Activated CD4-positive, alpha-beta T cell treated with anti-CD3 and anti-CD28 coated beads, Interleukin-2, amount 50 U/mL, for 24 hours (primary cell): ENCODE measurements around the gene IRF3.

Experiments
- DNase-seq, 2 donors: peaks; one replicate each; pipeline ENCODE4 v3.0.0-alpha.2; 2020; ENCODE audit warnings: low read depth in 1 of 2, low spot score in 1 of 2

Gene IRF3, protein sequence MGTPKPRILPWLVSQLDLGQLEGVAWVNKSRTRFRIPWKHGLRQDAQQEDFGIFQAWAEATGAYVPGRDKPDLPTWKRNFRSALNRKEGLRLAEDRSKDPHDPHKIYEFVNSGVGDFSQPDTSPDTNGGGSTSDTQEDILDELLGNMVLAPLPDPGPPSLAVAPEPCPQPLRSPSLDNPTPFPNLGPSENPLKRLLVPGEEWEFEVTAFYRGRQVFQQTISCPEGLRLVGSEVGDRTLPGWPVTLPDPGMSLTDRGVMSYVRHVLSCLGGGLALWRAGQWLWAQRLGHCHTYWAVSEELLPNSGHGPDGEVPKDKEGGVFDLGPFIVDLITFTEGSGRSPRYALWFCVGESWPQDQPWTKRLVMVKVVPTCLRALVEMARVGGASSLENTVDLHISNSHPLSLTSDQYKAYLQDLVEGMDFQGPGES

DNA sequence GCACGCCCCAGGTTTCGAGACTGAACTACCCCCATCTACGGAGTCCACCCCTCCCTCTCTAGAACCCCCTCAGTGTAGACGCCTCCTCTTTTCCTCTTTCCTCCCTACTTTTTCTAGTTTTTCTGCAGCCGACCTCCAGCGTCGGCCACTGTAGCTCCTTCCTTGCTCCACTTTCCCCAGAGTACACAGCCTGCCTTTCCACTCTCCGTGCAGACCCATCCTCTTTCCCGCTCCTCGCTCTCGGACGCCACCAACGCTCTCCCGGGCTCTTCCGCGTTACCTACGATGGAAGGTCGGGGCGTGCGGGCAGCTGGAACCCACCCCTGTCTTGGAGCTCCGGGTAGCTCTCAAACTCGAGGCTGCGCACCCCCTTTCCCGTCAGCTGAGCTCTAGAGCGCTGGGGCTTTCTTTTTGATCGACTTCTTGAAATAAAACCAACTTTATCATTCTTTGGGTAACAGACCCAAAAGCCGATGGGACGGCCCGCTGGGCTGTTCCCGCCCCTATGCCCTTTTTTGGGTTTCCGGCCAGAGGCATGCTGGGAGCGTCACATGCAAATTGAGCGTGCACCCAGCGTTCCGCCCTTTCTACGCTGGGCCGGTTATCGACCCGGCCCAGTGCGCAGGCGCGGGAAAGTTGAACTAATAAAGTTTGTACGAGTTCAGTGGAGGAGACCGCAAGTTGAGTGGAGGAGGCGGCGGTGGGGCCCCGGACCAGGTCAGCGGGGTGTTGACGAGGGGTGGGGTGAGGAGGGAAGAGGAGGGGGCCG is at the start of gene IRF3, which contains the start of gene BCL2L12:
Gene IRF3 (minus strand): TSS at position 507 of the 769 bp plus-strand sequence. CDS start 1,019 bp downstream, outside the sequence.
Gene BCL2L12 (plus strand): TSS at position 583 of the 769 bp plus-strand sequence. CDS start 760 bp downstream, outside the sequence.
- peak; percentile 98 to 99 for DNase-seq

DNA sequence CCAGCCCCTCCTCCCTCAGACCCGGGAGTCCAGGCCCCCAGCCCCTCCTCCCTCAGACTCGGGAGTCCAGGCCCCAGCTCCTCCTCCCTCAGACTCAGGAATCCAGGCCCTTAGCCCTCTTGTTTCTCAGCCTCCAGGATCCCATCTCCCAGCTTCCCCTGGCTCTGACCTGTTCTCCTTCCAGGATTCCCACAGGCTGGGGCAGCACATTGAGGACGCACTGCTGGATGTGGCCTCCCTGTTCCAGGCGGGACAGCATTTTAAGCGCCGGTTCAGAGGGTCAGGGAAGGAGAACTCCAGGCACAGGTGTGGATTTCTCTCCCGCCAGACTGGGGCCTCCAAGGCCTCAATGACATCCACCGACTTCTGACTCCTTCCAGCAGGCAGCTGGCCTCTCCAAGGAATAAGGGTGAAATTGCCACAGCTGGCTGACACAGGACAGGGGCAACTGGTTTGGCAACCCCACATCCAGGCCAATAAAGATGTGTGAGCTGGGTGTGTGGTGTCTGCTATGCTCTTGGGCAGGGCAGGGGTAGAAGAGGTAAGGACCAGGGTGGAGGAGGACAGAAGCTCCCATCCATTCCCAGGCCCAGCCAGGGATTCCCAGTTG is 47.7 kb upstream of the IRF3 start:
- DNase-seq, result no peak

DNA sequence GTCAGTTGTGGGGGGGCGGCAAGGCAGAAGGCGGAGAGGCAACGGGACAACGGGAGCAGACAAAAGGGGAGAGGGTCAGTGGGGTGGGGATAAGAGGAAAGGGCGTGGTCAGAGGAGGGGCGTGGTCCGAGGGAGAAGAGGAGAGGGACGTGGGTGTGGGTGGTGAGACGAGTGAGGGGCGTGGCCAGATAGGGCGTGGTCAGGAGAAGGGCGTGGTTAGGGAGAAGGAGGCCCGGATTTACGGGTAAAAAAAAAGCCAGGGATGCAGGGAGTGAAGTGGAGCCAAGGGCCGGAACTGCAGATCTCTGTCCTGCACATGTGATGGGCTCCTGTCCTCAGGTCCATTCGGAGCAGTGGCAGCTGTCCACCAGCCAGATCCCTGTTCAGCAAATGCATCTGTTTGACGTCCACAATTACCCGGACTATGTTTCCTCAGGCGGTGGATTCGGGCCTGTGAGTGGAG is 46.8 kb upstream of the IRF3 start:
- no peak for DNase-seq

DNA sequence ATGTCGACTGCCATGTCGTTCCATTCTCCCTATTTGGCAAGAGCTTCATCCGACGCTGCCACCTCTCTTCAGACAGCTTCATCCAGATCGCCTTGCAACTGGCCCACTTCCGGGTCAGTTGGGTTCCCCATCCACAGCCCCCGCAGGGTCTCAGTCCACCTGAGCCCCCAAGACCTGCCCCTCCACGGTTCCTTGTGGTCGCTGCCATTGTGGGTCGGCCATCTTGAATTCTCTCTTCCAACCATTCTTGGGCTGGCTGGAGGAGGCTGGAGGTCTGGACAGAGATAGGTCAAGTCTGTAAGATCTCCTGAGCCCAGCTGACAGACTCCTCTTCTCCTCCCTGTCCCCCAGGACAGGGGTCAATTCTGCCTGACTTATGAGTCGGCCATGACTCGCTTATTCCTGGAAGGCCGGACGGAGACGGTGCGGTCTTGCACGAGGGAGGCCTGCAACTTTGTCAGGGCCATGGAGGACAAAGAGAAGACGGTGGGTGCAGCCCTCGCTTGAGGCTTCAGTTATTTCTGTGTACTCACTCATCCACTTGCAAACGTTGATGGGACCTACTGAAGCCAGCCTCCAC is 44.8 kb upstream of the IRF3 start:
- DNase-seq, result no peak

DNA sequence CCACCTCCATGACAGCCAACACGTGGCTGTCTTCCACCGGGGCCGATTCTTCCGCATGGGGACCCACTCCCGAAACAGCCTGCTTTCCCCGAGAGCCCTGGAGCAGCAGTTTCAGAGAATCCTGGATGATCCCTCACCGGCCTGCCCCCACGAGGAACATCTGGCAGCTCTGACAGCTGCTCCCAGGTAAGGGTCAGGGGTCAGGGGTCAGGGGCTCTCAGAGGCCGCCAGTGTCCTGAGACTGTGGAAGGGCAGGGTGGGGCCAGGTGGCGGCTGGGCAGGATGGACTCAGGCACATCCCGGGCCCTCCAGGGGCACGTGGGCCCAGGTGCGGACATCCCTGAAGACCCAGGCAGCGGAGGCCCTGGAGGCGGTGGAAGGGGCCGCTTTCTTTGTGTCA is 40.3 kb upstream of the IRF3 start:
- DNase-seq, result no peak

DNA sequence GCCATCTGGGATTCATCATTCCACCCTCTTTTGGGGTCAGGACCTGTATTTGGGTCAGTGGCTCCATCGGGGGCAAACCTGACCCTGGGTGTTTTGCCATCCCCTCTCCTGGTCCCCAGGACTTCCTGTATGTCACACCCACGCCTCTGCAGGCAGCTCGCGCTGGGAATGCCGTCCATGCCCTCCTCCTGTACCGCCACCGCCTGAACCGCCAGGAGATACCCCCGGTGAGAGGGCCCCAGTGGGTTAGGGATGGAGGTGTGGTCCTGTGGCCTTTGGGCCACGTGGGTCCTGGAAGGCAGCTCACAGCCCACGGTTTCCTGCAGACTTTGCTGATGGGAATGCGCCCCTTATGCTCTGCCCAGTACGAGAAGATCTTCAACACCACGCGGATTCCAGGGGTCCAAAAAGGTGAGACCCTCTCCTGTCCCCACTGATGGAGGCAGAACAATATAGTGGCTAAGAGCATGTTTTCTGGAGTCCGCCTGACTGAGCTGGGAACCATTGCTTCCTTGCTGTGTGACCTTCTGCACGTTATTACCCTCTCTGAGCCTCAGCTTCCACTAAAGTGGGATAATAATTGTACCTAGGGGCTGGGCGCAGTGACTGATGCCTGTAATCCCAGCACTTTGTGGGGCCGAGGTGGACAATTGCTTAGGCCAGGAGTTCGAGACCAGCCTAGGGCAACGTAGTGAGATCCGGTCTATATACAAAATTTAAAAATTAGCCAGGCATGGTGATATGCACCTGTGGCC is 39.4 kb upstream of the IRF3 start:
- DNase-seq, result no peak

DNA sequence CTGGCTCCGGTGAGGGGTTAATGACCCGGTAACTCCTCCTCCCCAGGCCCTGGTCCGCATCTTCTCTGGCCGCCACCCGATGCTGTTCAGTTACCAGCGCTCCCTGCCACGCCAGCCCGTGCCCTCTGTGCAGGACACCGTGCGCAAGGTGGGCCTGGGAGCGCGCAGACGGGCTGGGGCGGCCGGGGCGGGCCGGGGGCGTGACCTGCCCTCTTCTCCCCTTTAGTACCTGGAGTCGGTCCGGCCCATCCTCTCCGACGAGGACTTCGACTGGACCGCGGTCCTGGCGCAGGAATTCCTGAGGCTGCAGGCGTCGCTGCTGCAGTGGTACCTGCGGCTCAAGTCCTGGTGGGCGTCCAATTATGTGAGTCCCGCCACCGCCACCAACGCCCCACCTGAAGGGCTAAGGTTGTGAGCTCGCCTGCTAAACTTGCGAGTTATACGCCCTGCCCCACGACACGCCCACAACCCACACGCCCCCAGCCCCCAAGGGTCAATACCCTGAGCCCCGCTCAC is 35.7 kb upstream of the IRF3 start:
- no peak for DNase-seq

DNA sequence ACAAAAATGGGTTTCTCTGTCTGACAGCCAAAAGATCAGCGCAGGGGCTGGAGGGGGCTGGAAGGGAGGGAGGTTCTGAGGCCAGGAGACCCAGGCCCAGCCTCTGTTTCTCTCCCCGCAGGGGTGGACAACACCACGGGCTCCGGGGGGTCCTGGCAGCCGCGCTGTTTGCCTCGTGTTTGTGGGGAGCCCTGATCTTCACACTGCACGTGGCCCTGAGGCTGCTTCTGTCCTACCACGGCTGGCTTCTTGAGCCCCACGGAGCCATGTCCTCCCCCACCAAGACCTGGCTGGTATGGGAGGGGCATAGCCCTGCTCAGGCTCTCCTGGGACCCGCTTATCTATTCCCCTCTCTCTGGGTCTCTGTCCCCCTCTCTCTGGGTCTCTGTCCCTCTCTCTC is 34.9 kb upstream of the IRF3 start:
- DNase-seq, result no peak

DNA sequence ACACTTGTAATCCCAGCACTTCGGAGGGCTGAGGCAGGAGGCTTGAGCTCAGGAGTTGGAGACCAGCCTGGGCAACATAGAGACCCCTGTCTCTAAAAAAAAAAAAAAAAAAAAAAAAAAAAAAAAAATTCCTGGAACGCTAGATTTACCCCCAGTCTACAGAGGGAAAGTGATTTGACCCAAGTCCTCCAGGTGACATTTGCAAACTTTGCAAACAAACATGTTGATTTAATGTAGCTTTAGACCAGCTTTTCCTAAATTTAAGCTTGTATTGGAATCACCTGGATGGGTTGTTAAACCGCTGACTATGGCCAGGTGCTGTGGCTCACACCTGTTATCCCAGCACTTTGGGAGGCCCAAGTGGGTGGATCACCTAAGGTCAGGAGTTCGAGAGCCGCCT is 33.7 kb upstream of the IRF3 start:
- DNase-seq, result no peak

DNA sequence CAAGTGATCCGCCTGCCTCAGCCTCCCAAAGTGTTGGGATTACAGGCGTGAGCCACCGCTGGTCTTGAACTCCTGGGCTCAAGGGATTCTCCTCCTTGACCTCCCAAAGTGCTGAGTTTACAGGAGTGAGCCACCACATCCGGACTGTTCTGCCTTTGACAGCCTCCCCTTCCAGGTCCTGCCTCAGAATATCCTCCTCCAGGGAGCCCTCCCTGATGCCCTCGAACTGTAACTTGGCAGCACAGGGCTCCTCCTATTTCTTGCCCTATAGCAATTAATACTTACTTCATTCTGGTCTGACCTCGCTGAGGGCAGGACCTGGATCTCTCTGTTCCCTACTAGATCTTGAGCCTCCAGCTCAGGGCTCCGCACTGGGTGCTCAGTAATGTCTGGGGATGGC is 31.2 kb upstream of the IRF3 start:
- DNase-seq, result no peak

DNA sequence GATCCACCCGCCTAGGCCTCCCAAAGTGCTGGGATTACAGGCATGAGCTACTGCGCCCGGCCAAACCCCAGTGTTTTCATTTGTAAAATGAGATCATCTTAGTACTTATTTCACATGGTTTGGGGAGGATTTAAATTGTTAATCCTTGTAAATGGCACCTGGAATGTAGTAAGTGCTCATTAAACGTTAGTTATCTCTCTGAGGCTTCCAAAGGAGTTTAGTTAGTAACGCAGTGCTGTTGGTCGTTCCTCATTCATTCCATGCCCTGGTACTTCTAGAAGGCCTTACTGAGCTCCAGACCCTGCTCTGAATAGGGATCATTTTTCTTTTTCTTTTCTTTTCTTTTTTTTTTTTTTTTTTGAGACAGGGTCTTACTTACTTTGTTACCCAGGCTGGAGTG is 30.5 kb upstream of the IRF3 start:
- DNase-seq, result no peak

DNA sequence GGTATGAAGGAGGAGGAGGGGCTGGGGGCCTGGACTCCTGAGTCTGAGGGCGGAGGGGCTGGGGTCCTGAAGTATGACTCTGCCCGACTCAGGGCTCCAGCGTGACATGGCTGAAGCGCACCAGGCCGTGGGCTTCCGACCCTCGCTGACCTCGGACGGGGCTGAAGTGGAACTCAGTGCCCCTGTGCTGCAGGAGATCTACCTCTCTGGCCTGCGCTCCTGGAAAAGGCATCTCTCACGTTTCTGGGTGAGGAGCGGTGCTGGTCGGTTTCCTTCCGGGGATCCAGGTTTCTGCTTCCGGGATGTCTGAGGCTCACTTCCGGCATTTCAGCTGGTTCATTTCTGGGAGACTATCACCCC is 26.5 kb upstream of the IRF3 start:
- DNase-seq, result no peak

DNA sequence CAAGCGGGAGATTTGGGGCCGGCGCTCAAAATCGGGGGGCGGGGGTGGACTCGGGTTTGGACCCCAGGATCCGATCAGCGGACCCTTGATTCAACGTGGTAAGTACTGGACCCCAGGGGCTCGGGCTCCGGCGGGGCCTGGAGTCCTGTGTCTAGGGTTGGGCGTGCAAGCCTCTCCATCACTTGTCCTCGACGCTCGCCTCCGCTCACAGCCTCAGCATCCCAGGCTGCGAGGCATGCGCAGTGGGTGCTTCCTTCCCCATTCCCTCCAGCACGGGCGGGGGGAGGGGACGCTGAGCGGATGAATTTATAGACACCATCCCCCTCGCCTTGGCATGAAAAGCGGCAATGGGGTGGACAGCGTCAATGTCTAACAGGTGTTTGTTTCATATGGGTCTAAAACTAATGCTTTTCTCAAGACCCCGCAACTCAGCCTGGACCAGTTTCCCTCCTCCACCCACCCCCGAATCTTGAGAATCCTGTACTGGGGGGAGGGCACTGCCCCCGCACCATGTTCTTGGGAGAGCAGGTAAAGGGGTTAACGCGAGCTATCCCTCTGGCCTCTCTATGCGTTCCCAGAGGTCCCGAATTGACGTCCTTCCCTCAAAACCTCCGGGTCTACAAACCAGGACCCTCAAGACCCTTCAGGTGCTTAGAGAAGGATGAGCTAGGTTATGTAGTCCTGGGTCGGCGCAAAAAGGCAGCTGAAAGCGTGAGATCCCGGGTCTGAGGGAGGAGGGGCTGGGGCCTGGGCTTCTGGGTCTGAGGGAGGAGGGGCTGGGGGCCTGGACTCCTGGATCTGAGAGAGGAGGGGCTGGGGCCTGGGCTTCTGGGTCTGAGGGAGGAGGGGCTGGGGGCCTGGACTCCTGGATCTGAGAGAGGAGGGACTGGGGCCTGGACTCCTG is 25.8 kb upstream of the IRF3 start:
- DNase-seq, result no peak

DNA sequence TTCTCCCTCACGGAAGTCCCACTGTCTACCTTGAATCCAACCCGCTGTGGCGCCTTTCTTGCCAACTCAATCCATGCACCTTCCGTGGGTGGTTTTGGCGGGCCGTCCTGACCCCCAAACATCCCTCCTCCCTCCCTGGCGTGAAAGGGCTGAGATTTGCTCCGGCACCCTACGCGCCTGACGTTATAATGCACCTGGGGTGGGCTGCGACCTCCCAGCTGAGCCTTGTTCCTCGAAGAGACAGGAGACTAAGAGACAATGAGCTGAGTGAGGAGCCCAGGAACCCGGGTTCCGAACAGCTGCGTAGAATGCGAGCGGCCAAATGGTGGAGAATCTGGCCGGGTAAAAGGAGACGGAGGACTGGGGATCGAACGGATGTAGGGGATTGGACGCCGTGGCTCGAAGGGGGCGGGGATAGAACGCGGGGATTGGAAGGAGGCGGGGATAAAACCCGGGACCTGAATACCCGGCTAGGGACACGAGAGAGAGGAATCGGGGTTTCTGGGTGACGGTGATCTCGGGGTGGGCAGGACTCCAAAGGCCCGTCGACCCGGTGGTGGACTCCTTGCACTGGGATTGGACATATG is 25.1 kb upstream of the IRF3 start, which contains the start of gene CPT1C:
Gene CPT1C (plus strand): TSS at position 461 of the 587 bp plus-strand sequence. CDS start 1,137 bp downstream, outside the sequence.
- peak in 1 of 2 donors; percentile 52 for DNase-seq

DNA sequence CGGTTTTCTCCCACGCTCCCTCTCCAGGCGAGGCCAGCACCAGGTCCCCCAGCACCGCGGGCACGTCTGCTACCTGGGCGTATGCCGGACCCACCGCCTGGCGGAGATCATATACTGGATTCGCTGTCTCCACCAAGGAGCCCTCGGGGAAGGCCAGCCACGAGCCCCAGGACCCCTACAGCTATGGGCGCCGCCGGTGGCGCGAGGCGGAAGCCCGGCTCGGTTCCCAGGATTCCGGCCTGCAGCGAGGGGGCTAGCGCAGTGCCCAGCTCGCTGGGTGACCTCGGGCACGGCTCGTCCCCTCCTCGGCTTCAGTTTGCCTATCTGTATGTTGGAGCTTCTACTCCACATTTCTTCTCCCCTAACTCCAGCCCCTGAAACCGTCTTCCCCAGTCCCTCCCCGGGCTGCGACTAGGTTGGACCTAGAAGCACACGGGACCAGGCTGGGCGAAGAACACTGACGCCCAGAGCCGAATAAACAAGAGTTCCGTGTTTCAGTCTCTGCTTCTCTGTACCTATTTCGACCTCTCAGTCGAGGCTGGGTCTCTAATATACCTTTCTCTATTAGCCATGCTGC is 24.5 kb upstream of the IRF3 start:
- DNase-seq, result no peak

DNA sequence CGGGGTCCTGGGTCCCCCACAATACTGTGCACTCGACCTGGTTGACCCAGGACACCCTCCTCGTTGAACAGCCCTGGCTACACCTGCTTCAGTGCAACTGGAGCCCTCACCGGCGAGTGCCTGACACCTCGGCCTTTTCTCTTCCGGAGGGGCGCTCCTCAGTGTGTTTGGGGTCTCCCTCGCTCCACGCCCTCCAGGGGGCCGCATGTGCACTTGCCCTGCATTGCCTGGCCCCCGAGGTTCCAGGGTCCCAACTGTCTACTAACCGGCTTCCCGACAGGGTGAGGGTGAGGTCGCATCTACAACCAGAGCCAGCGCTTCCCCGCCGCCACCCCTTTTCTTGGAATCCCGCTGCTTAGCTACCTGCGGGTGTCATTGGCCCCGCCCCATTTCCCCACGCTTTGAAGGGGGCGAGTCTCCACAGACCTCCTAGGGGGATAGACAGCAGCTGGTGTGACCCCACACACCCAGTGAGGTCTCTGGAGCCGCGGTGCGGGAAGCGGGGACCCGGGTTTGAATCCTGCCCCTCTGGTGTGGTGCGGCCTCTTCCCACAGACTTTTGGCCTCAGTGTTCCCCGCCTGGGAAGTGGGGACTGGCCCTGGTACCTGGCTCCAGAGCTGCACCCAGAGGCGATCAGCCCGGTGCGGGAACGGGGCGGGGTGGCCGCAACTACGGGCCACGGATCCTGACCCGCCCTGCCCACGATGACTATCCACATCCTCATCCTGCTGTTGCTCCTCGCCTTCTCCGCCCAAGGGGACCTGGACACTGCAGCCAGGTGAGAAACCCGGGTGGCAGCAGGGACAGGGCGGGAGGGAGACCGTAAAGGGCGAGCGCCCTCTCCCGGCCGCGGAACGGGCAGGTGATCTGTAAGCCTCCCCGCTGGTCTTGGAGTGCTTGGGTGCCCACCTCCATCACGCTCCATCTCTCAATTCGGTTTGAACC is 23.7 kb upstream of the IRF3 start, which contains the start of gene ADM5:
Gene ADM5 (plus strand): TSS at position 462 of the 946 bp plus-strand sequence. CDS start 244 bp downstream, at position 706.
- DNase-seq, result no peak

DNA sequence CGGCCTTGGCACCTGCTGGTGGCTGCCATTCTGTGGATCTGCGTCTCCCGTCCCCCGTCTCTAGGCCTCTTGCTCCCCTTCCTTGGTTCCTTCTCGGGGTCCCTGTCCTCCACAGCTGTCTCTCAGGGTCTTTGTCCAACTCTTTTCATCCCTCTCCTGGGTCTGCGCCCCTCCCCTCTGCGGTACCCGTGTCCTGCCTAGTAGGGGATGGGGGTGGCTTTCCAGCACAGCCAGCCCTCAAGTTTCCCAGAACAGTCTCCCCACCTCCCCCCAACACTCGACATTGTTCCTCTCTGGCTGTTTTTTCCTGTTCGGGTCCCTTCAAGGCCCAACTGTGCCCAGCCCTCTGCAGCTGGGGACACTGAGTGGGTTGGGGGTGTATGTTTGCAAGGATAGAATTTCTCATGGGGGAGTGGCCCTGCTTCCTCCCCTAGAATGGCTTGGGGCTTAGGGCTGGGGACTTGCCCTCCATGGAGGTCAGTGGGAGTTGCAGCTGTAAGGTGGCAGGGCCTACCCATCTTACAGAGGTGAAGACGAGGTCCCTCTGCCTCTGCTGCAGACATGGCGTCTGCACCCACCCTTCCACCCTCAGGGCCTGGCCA is 23.0 kb upstream of the IRF3 start:
- no peak for DNase-seq
